ENCODE data around the gene B4GALT3. TPM values are rescaled to one million over a fixed set of nuclear protein-coding genes. Genes with fewer than 3 reads are reported as not detected.

Gene B4GALT3
- total and polyA plus RNA-seq, 4 donors, result 25.7 to 34.6 (median 31.1) TPM

DNA sequence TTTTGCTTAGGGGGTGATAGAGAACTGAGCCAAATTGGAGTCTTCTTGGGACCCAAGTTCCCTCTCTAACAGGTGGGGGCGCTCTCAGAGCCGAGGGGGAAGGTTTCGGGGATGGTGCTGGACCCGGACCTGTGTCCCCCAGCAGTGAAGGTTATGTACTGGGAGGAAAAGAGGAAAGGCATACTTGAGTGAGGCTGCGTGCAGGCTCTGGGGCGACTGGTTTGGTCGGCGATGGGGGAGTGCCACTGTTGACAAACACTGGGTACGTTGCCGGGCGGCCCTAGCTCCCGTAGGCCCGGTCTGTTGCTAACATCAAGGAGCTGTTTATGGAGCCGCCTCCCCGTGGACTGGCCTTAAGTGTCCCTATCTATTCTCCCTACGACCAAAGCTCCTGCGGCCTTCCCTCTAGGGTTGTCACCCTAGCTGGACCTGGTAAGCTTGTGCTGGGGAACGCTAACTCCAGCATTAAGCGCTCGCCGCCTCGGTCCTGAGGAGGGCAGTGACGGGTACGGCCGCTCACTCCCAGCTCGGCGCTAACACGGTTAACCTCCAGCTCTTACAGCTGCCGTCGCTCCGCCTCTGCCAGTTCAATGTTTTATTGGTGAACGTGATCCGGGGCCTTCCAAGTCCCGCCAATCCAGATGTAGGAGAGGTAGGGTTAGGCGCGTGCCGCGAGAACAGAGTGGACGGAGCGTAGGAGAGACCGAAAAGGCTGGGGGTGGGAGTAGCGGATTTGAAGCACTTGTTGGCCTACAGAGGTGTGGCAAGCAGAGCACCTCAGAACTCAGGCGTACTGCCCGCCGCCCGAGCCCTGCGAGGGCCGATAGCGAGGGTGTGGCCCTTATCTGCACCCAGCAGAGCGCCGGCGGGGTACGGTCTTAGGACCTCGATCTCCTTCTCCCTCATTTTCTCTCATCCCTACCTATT is 11.3 kb downstream of the B4GALT3 start, which contains the start of gene PPOX:
Gene PPOX, plus strand, starts transcription at position 685 of the 927 bp plus-strand sequence. CDS start 422 bp downstream, outside the sequence.
- H3K9me3 ChIP-seq (ENCODE audit: control insufficient read depth in 4 of 4, insufficient read depth in 3 of 4, low read length in 3 of 4), result no peaks in the 10 kb centered on the region
- WGBS, 2 donors, result 1% methylated on average over 49 to 54 of the region's 54 CpGs
- ATAC-seq (ENCODE audit: insufficient read depth, low FRiP score), result peak; percentile 97
- H3K4me3 ChIP-seq, result peak within 1 kb of the TSS; percentile 66
- peaks cover 0 to 25% (median 15%) of the 10 kb centered on the region in 4 donors for H3K36me3 ChIP-seq (ENCODE audit: control insufficient read depth in 4 of 4, insufficient read depth in 4 of 4, low read length in 4 of 4)
- H3K9ac ChIP-seq (ENCODE audit: insufficient read depth in 1 of 2, low read length in 2 of 2), result peak within 1 kb of the TSS; percentile 83 to 91
- peaks cover 0 to 17% (median 6%) of the 10 kb centered on the region in 5 donors for H3K4me1 ChIP-seq (ENCODE audit: control insufficient read depth in 5 of 5, insufficient read depth in 5 of 5, low read length in 5 of 5)
- peak; percentile 97 to 99 (median 98) for DNase-seq
- TF ChIP-seq, protein P1, sequence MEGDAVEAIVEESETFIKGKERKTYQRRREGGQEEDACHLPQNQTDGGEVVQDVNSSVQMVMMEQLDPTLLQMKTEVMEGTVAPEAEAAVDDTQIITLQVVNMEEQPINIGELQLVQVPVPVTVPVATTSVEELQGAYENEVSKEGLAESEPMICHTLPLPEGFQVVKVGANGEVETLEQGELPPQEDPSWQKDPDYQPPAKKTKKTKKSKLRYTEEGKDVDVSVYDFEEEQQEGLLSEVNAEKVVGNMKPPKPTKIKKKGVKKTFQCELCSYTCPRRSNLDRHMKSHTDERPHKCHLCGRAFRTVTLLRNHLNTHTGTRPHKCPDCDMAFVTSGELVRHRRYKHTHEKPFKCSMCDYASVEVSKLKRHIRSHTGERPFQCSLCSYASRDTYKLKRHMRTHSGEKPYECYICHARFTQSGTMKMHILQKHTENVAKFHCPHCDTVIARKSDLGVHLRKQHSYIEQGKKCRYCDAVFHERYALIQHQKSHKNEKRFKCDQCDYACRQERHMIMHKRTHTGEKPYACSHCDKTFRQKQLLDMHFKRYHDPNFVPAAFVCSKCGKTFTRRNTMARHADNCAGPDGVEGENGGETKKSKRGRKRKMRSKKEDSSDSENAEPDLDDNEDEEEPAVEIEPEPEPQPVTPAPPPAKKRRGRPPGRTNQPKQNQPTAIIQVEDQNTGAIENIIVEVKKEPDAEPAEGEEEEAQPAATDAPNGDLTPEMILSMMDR (IDR thresholded peaks at IDR 0.05; ENCODE audit: control extremely low read depth, extremely low read depth), result peak; percentile 14
- no peaks in the 10 kb centered on the region for H3K27me3 ChIP-seq (ENCODE audit: control insufficient read depth in 3 of 3, insufficient read depth in 3 of 3, low read length in 2 of 3)
- peak within 1 kb of the TSS; percentile 86 to 94 for H3K27ac ChIP-seq (ENCODE audit: low read depth in 1 of 2, low read length in 1 of 2)

DNA sequence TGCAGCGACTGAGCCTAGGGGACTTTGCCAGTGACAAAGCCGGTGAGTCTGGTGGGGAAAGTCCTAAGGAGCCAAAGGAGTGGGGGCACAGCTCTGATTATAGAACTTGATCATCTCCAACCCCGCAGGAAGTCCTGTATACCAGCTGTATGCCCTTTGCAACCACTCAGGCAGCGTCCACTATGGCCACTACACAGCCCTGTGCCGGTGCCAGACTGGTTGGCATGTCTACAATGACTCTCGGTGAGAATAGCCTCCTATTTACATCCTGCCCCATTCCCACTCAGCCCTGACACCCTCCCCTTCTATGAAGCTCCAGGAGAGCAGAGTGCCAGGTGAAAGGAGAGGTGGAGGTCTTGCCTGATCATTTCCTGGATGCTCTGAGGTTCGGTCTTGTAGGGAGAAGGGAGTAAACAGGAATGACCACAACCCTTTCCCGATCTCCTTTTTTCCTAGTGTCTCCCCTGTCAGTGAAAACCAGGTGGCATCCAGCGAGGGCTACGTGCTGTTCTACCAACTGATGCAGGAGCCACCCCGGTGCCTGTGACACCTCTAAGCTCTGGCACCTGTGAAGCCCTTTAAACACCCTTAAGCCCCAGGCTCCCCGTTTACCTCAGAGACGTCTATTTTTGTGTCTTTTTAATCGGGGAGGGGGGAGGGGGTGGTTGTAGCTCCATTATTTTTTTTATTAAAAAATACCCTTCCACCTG is 12.3 kb downstream of the B4GALT3 start:
- 66 to 73% methylated on average over 14 of the region's 14 CpGs for WGBS, 2 donors

DNA sequence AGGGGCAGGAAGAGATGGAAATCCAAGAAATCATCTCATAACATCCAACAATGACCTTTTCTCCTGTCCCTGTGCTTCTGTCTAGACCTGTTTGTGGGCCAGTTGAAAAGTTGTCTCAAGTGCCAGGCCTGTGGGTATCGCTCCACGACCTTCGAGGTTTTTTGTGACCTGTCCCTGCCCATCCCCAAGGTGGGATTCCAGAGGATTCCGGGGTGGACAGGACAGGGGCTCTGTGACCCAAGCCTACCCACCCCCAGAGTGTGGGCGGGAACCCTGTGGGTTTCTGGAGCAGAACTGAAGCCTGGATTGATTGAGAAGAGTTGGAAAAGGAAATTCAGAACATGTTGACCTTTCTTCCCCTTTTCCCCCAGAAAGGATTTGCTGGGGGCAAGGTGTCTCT is 13.5 kb downstream of the B4GALT3 start:
- H3K27ac ChIP-seq (ENCODE audit: low read depth in 1 of 2, low read length in 1 of 2), result no peak overlapping the region
- peaks cover 0 to 19% (median 9%) of the 10 kb centered on the region in 4 donors for H3K36me3 ChIP-seq (ENCODE audit: control insufficient read depth in 4 of 4, insufficient read depth in 4 of 4, low read length in 4 of 4)

More for the DNA sequence above, 12.3 kb downstream of the B4GALT3 start:
- Histone ChIP-seq H3K36me3 (ENCODE audit: control insufficient read depth in 4 of 4, insufficient read depth in 4 of 4, low read length in 4 of 4) (peaks cover 0 to 25% (median 11%) of the 10 kb centered on the region in 4 donors), H3K4me1 (ENCODE audit: control insufficient read depth in 5 of 5, insufficient read depth in 5 of 5, low read length in 5 of 5) (peaks cover 0 to 25% (median 10%) of the 10 kb centered on the region in 5 donors), H3K9me3 (ENCODE audit: control insufficient read depth in 4 of 4, insufficient read depth in 3 of 4, low read length in 3 of 4) (no peaks in the 10 kb centered on the region), H3K27me3 (ENCODE audit: control insufficient read depth in 3 of 3, insufficient read depth in 3 of 3, low read length in 2 of 3) (no peaks in the 10 kb centered on the region), H3K27ac (ENCODE audit: low read depth in 1 of 2, low read length in 1 of 2) (peak overlapping the region; percentile 86 to 94), H3K4me3 (no peak overlapping the region), H3K9ac (ENCODE audit: insufficient read depth in 1 of 2, low read length in 2 of 2) (peak overlapping the region in 1 of 2 donors; percentile 67)
- DNase-seq (no peak), ATAC-seq (ENCODE audit: insufficient read depth, low FRiP score) (no peak)
- TF ChIP-seq, protein P1 (IDR thresholded peaks at IDR 0.05; ENCODE audit: control extremely low read depth, extremely low read depth), result no peak

More for the DNA sequence above, 13.5 kb downstream of the B4GALT3 start:
- Histone ChIP-seq H3K4me1 (ENCODE audit: control insufficient read depth in 5 of 5, insufficient read depth in 5 of 5, low read length in 5 of 5) (peaks cover 0 to 31% (median 11%) of the 10 kb centered on the region in 5 donors), H3K9ac (ENCODE audit: insufficient read depth in 1 of 2, low read length in 2 of 2) (no peak overlapping the region), H3K27me3 (ENCODE audit: control insufficient read depth in 3 of 3, insufficient read depth in 3 of 3, low read length in 2 of 3) (no peaks in the 10 kb centered on the region), H3K4me3 (no peak overlapping the region), H3K9me3 (ENCODE audit: control insufficient read depth in 4 of 4, insufficient read depth in 3 of 4, low read length in 3 of 4) (no peaks in the 10 kb centered on the region)
- DNase-seq (no peak), ATAC-seq (ENCODE audit: insufficient read depth, low FRiP score) (no peak)
- WGBS, 2 donors, result 91 to 93% methylated on average over 5 of the region's 5 CpGs
- TF ChIP-seq, protein P1 (IDR thresholded peaks at IDR 0.05; ENCODE audit: control extremely low read depth, extremely low read depth), result no peak

Data from lung (tissue), 12 donors.